UCSD-AML1 (cell line): ENCODE data around the gene WASL.
"Not testable (repeated sequence)": the region's sequence is repeated elsewhere in the genome, so short reads cannot be mapped to it uniquely, and the experiment has no call there.

Source experiments
- DNase-seq: peaks from one replicate; lab custom pipeline; 2025; ENCODE audit not compliant: unreplicated experiment; lab: John Stamatoyannopoulos, UW

Gene WASL

DNA sequence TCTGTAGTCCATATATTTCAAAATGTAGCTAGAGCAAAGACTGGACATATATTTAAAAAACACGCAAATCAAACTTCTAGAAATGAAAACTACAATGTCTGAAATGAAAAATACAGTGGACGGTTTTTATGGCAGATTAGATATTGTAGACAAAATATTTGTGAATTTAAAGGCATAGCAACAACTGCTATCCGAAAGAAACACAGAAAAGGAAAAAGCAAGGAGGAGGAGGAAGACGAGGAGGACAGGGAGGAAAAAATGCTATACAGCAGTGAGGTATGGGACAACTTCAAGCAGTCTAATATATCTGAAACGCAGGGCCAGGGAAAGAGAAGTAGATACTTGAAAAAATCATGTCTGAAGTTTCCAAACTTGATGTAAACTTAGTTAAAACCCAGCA, 13.3 kb downstream of the WASL start:
- no peak for DNase-seq

- DNase-seq: no peak
Observed at GRCh38 chr7:123734498-123734897, 14.3 kb downstream of the WASL start.

- no peak for DNase-seq
Observed at GRCh38 chr7:123732413-123733091, 16.3 kb downstream of the WASL start.

DNA sequence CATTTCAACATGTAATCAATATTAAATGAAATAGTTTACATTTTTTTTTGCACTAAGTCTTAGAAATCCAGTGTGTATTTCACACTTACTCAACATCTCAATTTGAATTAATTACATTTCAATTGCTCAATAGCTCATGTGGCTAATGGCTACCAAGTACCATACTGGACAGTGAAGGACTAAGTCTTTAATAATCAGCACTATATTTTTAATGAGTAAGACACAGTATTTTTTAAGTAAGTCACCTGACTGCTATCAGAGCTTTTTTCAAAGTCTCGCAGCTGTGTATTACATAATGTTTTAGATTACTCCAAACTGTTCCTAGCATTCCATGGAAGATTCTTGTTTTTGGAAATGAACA, 19.6 kb downstream of the WASL start:
- no peak for DNase-seq

- DNase-seq: no peak
Observed at GRCh38 chr7:123727071-123727837, 21.5 kb downstream of the WASL start.

- no peak for DNase-seq
Observed at GRCh38 chr7:123725586-123726171, 23.1 kb downstream of the WASL start.

DNA sequence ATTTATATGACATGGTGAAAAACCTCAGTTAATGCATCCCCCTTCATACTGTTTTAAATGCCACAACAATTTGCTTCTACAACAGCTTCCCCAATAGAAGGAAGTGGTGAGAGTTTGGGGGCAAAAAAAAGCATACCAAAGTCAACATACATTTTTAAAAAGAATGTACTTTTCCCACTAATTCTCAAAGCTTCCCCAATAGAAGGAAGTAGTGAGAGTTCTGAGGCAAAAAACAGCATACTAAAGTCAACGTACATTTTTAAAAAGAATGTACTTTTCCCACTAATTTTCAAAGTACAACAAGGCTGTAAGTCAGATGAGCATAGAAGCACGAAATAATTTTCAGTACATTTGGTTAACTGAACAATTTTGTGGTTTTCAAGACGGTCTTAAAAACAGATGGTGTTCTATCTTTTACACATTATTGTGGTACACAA, 24.0 kb downstream of the WASL start:
- DNase-seq: no peak

GRCh38 chr7:123723913-123724312, 24.9 kb downstream of the WASL start:
- no peak for DNase-seq

- DNase-seq: not testable (repeated sequence)
Observed at GRCh38 chr7:123720527-123720926, 28.3 kb downstream of the WASL start.

DNA sequence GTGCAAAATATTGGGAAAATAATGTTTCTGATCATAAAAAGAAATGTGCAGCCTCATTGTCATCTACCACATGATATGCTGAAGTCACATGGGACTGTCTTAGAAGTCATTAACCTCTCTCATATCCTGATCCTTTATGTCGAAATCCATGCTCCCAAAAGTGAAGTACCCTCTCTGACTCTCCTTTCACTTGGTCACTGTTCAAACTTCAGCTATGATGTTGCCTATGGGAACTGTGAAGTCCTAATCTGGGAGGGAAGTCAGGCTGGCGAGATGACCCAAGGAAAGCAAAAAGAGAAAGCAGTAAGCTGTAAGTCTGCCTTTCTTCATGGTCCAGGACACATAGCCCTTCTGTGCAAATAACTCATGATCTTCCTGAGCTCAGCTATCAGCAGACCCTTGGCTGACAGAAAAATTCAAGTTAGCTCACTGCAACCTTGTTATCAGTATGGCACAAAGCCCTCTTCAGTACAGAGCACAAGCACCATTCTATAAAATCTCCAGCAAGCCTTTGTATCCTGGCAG, 29.5 kb downstream of the WASL start:
- DNase-seq: no peak

GRCh38 chr7:123718773-123719172, 30.0 kb downstream of the WASL start:
- no peak for DNase-seq

DNA sequence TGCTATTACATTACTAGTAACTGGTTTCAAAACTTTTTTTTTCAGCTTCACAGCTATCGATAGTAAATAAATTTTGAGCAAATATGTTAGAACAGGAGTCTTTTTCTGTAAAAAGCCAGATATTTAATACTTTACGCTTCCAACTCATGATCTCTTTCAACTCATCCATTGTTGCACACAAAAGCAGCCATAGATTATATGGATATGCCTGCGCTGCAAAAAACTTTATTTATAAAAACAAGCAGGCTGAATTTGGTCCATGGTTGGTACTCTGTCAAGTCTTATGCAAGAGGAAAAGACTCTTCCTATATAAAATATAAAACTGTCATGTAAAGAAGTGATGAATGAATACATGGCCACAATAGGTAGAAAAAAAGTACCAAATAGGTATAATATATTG, 31.1 kb downstream of the WASL start:
- DNase-seq: no peak

- DNase-seq: no peak
Observed at GRCh38 chr7:123716877-123717276, 31.9 kb downstream of the WASL start.

DNA sequence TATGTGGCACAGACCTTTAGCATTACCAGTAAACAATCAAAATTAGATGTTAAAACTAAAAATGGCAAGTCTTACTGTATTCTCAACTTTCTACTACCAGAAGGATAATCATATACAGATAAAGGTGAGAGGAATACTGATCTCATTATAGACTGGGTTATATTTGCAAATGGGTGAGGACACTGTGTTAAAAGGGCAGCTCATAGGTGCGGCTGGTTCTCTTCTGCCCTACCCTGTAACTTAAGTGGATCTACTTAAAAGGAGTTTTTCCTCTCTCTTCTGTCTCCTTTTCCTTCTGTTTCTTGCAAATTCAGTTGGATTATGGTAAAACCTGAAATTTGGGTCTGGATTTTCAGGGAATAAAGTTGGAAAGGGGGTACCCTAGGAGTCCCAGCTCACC, 33.0 kb downstream of the WASL start:
- no peak for DNase-seq

GRCh38 chr7:123715198-123715597, 33.6 kb downstream of the WASL start:
- DNase-seq: no peak

DNA sequence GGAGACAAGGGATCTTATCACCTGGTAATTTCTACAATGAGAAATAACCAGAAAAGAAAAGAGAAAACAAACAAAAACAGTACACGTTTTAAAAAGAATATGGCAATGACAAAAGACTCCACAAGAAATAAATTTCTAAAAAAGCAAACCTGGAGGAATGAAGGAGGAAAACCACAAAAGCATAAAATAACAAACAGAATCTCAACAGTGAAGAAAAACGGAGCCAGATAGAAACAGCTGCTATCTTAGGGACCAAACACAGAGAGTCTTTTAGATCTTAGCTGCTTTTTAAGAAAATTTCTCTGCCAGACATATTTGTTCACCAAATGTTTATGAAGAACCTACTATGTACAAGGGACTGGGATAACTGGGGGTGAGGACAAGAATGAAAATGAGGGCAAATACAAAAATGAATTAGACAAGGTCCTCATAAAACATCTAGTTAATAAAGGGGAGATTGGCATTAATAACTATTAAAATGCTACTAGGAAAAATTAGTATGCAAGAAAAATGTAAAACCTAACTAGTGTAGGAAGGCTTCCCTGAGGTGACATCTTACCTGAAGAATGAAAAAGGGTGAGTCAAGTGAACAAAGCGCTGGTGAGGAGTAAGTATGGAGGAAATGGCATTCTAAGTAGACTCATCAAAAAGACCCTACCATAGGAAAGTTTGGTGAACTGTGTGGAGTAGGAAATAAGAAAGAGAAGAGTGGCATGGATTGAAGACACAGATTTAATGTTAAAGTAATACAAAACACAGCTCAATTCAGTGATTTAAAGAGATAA, 34.3 kb downstream of the WASL start:
- no peak for DNase-seq

- DNase-seq: no peak
Observed at GRCh38 chr7:123712619-123713018, 36.2 kb downstream of the WASL start.

DNA sequence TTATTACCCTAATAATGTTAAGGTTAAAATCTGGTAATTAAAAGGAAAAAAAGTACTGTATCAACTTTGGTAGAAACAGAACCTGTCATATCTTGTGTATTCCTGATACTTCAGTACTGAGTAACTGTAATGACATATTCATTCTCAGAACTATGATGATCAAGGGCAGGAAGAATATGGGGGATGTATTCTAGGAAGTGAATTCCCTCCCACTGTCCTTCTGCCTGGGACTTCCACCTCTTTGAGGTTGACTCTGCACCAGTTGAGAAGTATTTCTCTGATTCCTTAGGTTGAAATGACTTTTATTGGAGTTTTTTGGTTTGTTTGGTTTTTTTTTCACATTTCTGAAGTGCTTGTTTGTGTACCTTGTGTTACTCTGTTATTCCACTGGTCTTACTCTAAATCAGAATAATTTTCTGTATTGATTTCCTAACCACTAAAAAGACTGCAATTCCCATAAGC, 36.9 kb downstream of the WASL start:
- DNase-seq: no peak

DNA sequence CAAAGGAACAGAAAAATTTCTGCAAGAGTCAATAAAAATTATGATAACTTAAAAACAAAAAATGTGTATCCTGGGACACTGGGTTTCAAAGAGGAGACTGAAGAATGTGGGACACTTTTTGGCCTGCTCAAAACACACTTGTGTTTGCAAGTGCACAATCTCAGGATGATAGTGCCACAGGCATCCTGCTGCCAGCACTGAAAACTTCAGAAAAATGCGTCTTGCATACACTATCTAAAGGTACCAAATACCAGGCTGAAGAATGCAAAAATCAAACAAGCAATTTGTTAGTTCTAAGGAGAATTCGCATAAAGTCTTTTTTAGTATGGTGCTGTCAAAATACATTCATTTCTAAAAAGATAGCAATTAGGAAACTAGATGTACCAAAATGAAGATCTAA, 38.1 kb downstream of the WASL start:
- DNase-seq: no peak

DNA sequence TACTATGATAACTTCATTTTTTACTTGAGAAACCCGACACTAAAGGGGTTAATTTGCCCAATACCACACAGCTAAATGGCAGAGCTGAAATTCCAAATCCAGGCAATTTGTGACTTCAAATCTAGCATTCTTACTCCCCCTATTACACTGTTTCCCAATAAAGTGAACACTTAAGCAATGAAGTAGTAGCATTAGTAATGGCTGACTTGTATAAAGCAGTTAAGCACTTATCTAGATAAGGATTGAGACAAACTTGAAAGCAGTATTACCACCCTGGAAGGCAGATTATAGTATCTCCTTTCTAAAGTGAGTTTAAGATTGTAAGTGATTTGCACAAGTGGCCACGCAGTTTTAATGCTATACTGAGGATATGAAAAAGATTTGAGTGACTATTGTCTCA, 39.3 kb downstream of the WASL start:
- no peak for DNase-seq

DNA sequence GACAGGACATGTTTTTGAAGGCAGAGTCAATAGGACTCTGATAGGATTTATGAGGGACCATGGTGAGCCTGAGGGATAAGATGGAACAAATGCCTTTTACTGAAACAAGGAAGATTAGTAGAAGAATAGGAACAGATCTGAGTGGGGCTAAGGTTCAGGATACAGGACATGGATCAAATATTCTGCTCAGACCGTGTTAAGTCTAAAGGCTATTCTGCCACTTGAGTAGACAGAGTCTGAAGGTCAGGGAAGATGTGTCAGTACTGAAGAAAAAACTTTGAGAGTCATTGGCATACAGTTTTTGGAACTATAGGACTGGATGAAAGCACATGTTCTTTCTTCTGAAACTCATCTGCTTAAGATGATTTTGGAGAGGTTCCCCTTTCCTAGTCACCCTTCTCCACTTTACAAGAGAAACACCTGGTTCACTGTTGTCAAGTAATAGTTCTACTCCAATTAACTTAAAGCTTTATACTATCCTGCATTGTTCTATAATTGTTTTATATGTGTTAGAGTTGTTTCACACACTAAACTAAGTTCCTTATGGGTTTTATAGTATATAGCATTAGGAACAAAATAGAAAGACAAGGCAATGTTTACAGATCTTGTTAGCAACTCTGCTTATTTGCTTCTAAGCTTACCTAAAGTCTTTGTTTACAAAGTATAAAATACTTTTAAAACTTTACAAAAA, 43.4 kb downstream of the WASL start:
- DNase-seq: no peak
